Upper lobe of right lung (tissue), 1 donor: ENCODE data around the gene FRYL. TPM values are rescaled to one million over a fixed set of nuclear protein-coding genes. Genes with fewer than 3 reads are reported as not detected.

Source experiments
- ATAC-seq: fragments of 200-7000 bp; cut with Tn5 transposase; one replicate; pipeline ENCODE4 v1.9.1; 2020; ENCODE audit warnings: mild to moderate bottlenecking, moderate library complexity
- DNase-seq: peaks from one replicate; pipeline ENCODE4 v3.0.0-alpha.2; 2020
- H3K27ac ChIP-seq: fragments of 200-600 bp; one replicate; pipeline ENCODE4 v1.8.0; 2022
- H3K27me3 ChIP-seq: fragments of 200-600 bp; one replicate; pipeline ENCODE4 v1.8.0; 2022; ENCODE audit warnings: mild to moderate bottlenecking
- H3K36me3 ChIP-seq: fragments of 200-600 bp; one replicate; pipeline ENCODE4 v1.8.0; 2022
- H3K4me1 ChIP-seq: fragments of 200-600 bp; one replicate; pipeline ENCODE4 v1.8.0; 2022
- H3K4me3 ChIP-seq: fragments of 200-600 bp; one replicate; pipeline ENCODE4 v1.8.0; 2022; ENCODE audit warnings: mild to moderate bottlenecking
- H3K9me3 ChIP-seq: fragments of 200-600 bp; one replicate; pipeline ENCODE4 v1.8.0; 2022
- intact Hi-C: fragments of 100-400 bp; cut with DNase I; formaldehyde crosslinking; loops from one replicate; pipeline ENCODE4 v1.11.0; 2022
- total RNA-seq: library from RNA; stranded (reverse); fragmentation: NEBNext Ultra II Directional; extraction: Animal tissue kit (Norgen Biotek cat#: 25700); gene quantifications from one replicate; pipeline ENCODE4 v1.2.1, GENCODE V29; 2021
- TF ChIP-seq, protein P1 (sequence below): fragments of 200-600 bp; IDR thresholded peaks from one replicate; pipeline ENCODE4 v1.8.0; 2022; ENCODE audit warnings: antibody characterized with exemption
- donor health status: DM: no; HTN: yes; CAD: no; lungs with severe emphysema.

FRYL gene
- total RNA-seq, 1 donor from 2014 or later = 71.9 TPM

DNA sequence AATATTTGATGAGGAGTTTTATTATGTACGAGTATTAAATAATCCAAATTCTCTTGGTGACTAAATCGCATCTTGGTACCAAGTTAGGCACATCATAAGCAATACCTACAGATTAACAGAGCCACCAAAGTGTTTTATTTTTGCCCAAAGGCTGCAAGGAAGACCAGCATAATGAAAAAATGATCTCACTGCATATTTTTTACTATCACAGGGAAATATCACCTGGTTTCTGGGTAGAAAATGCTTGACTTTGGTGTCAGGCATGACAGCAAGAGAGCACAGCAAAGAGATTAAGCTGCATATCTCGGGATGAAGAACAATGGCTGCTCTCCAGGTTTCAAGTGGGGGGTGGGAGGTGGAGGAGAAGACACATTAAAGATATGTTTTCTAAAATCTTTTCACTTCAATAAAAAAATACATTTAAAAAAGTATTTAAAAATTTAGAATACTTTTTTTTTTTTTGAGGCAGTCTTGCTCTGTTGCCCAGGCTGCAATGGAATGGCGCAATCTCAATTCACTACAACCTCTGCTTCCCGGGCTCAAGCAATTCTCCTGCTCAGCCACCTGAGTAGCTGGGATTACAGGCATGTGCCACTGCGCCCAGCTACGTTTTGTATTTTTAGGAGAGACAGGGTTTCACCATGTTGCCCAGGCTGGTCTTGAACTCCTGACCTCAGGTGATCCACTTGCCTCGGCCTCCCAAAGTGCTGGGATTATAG, 86.1 kb downstream of the FRYL start:
- Histone ChIP-seq H3K4me1 (peaks cover 15% of the 10 kb centered on the region), H3K9me3 (no peaks in the 10 kb centered on the region), H3K27ac (no peak overlapping the region), H3K36me3 (no peaks in the 10 kb centered on the region), H3K27me3 (no peaks in the 10 kb centered on the region), H3K4me3 (no peak overlapping the region)
- TF ChIP-seq, protein P1, sequence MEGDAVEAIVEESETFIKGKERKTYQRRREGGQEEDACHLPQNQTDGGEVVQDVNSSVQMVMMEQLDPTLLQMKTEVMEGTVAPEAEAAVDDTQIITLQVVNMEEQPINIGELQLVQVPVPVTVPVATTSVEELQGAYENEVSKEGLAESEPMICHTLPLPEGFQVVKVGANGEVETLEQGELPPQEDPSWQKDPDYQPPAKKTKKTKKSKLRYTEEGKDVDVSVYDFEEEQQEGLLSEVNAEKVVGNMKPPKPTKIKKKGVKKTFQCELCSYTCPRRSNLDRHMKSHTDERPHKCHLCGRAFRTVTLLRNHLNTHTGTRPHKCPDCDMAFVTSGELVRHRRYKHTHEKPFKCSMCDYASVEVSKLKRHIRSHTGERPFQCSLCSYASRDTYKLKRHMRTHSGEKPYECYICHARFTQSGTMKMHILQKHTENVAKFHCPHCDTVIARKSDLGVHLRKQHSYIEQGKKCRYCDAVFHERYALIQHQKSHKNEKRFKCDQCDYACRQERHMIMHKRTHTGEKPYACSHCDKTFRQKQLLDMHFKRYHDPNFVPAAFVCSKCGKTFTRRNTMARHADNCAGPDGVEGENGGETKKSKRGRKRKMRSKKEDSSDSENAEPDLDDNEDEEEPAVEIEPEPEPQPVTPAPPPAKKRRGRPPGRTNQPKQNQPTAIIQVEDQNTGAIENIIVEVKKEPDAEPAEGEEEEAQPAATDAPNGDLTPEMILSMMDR = no peak
- no peak for ATAC-seq
- intact Hi-C loops = no loop called here
- DNase-seq = no peak

DNA sequence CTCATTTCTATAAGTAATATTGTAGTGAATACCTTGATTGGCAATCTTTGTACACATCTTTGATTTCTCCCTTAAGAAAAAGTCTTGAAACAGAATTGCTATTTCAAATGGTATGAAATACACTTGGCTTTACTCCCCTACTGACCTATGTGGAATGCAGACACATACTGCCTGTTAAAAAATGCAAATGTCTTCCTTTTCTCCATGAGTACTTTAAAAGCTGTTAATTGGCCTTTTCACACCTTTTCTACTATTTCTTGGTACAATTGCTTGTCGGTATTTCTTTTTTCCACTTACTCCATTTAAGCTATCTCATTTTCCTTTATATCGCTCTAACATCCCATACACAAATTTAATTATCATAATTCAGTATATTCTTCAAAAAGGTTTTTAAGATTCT, 87.2 kb downstream of the FRYL start:
- intact Hi-C loops = no loop called here

DNA sequence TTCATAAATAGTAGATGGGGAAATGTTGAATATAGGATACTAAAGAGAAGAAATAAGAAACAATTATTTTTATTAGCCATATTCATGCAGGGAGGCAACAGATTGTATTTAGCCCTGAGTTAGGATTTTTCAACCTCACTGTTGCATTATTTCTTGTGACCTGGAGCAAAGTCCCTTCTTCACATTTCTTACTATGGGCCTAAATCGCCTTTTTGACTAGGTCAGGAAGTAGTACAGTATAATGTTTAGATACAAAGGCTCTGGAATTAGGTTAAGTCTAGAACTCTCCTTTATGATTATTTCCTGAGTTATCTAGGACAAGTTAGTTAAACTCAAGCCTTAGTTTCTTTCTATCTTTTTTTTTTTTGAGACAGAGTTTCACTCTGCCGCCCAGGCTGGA, 88.0 kb downstream of the FRYL start:
- Histone ChIP-seq H3K36me3 (no peaks in the 10 kb centered on the region), H3K9me3 (no peaks in the 10 kb centered on the region), H3K27ac (no peak overlapping the region), H3K27me3 (no peaks in the 10 kb centered on the region), H3K4me3 (no peak overlapping the region), H3K4me1 (no peaks in the 10 kb centered on the region)
- DNase-seq = no peak
- TF ChIP-seq, protein P1 = no peak
- intact Hi-C loops = no loop called here
- ATAC-seq = no peak

More for the DNA sequence above, 87.2 kb downstream of the FRYL start:
- Histone ChIP-seq H3K36me3 (no peaks in the 10 kb centered on the region), H3K27me3 (no peaks in the 10 kb centered on the region), H3K9me3 (no peaks in the 10 kb centered on the region), H3K4me3 (no peak overlapping the region), H3K27ac (no peak overlapping the region), H3K4me1 (peaks cover 4% of the 10 kb centered on the region)
- ATAC-seq = no peak
- no peak for DNase-seq
- TF ChIP-seq, protein P1 = no peak

DNA sequence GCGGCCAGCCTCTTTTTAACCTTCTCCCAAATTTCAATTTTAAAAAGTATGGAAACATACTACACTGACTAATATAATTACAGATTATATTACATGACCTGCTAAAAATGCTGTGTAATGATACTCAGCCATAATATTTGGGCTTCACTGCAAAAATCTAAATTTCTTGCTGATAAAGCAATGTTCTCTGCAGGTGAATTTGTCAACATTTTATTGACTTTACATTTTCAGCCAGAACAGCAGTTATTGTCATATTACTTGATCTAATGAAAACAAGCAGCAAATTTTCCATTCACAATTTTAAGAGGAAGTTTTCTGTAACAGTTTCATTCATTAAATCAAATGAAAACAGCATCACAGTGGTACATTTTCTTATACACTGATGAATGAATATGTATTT, 91.1 kb downstream of the FRYL start:
- intact Hi-C loops = no loop called here
- H3K36me3 ChIP-seq = no peaks in the 10 kb centered on the region

DNA sequence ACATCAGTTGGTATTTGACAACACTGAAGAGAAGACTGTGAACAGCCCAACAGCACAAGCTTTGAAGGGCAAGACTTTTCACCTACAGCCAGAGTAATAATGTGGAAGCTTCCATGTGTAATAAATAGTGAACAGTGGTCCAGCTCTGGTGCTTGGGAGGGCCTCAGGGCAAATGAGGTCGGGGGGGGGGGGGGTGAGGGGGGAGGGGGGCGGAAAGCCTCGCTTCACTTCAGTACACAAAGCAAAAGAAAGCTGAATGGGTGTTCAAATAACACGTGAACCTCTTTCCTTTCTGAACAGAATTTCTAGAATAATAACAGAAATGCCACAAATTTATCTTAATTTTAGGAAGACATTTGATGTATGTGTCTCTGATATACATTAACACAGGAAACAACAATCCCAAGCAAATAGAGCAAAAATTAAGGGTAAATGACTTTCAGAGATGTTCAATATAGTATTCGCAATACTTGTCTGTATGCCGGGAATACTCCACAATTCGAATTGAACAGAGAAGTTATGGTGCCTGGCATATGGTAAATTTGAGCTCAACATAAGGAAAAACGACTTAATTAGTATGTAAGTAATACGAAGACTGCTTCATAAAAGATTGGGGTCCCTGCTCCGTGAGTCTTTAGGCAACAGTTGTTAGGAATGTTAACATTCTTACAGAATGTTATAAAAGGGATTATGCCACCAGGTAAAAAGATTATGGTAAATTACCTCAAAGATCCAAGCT, 92.6 kb downstream of the FRYL start:
- peaks cover 12% of the 10 kb centered on the region for H3K4me1 ChIP-seq
- H3K4me3 ChIP-seq = no peak overlapping the region
- no peak overlapping the region for H3K27ac ChIP-seq
- no peaks in the 10 kb centered on the region for H3K27me3 ChIP-seq
- H3K9me3 ChIP-seq = no peaks in the 10 kb centered on the region
- no peak for ATAC-seq
- no peaks in the 10 kb centered on the region for H3K36me3 ChIP-seq
- TF ChIP-seq, protein P1 = no peak
- DNase-seq = no peak
- intact Hi-C loops = no loop called here

More for the DNA sequence above, 91.1 kb downstream of the FRYL start:
- H3K9me3 ChIP-seq = no peaks in the 10 kb centered on the region
- H3K4me3 ChIP-seq = no peak overlapping the region
- peaks cover 8% of the 10 kb centered on the region for H3K4me1 ChIP-seq
- TF ChIP-seq, protein P1 = no peak
- DNase-seq (no peak), ATAC-seq (no peak)
- no peaks in the 10 kb centered on the region for H3K27me3 ChIP-seq
- H3K27ac ChIP-seq = no peak overlapping the region
